Tibial nerve (tissue), 4 donors: ENCODE data around the gene OR10R2.

Source experiments
- CTCF ChIP-seq, 5 experiments: fragments of 200-600 bp in 3 of 5; fragments of 450-650 bp in 2 of 5; sonication (generic) in 3 of 5; IDR thresholded peaks; one replicate each; pipeline ENCODE4 v1.5.1; 2016 to 2019; ENCODE audit warnings: antibody characterized with exemption in 5 of 5, mild to moderate bottlenecking in 3 of 5, moderate library complexity in 2 of 5
- EP300 ChIP-seq, 2 donors: sonication (generic); formaldehyde crosslinking; IDR thresholded peaks; one replicate each; pipeline ENCODE4 v1.6.1; 2017; ENCODE audit warnings: antibody characterized with exemption in 2 of 2, mild to moderate bottlenecking in 1 of 2
- POLR2A ChIP-seq, 2 donors: fragments of 450-650 bp; IDR thresholded peaks; one replicate each; pipeline ENCODE4 v1.6.1; 2017; ENCODE audit warnings: antibody characterized with exemption in 2 of 2, mild to moderate bottlenecking in 2 of 2, moderate library complexity in 2 of 2

GRCh38 chr1:158445376-158445775 lies 26.6 kb upstream of the OR10R2 start:
- TF ChIP-seq CTCF (IDR thresholded peaks at IDR 0.05) (no peak), POLR2A (IDR thresholded peaks at IDR 0.05) (no peak), EP300 (IDR thresholded peaks at IDR 0.05) (no peak)
